ENCODE data around the gene CNTLN. TPM values are rescaled to one million over a fixed set of nuclear protein-coding genes. Genes with fewer than 3 reads are reported as not detected.

The CNTLN gene
- total RNA-seq, 1 experiment from 2014 or later, result 5.1 TPM

- no peaks in the 10 kb centered on the region for H3K9me2 ChIP-seq (ENCODE audit: insufficient read depth)
- no peaks in the 10 kb centered on the region; a peak in 1 of 4 replicates for H3K9me3 ChIP-seq (ENCODE audit: control insufficient read depth in 1 of 2, insufficient read depth in 1 of 2, low read depth in 1 of 2, low read length in 2 of 2)
- H3K4me1 ChIP-seq (ENCODE audit: control insufficient read depth in 1 of 2, insufficient read depth in 2 of 2, low read length in 2 of 2), result no peaks in the 10 kb centered on the region
- ChIA-PET CTCF (no interaction called here), POLR2A (no interaction called here), RAD21 (ENCODE audit: low non-redundant PET in 1 of 2, low total read pairs in 2 of 2, uncharacterized antibody in 2 of 2, unreplicated experiment in 2 of 2) (no interaction called here)
- H3K4me2 ChIP-seq (ENCODE audit: low read length), result no peak overlapping the region
- no peaks in the 10 kb centered on the region for H3K79me2 ChIP-seq (ENCODE audit: insufficient read depth, low read length)
- H2AFZ ChIP-seq (ENCODE audit: low read depth, low read length, poor library complexity, severe bottlenecking), result no peak overlapping the region
- no peak for DNase-seq (ENCODE audit: low read depth, low spot score)
- no peaks in the 10 kb centered on the region for H3K27me3 ChIP-seq (ENCODE audit: insufficient read depth, low read length)
- no peaks in the 10 kb centered on the region for H4K20me1 ChIP-seq (ENCODE audit: insufficient read depth)
- no TSS peak for BruUV-seq (replicated peaks)
- no peak for ATAC-seq
- no peak overlapping the region for H3K27ac ChIP-seq (ENCODE audit: low read depth, low read length)
- H3K9ac ChIP-seq (ENCODE audit: low read length), result no peak overlapping the region
- intact Hi-C loops (cut with micrococcal nuclease), result no loop called here
- no peak overlapping the region for H3K4me3 ChIP-seq (replicated peaks in 1 of 2; ENCODE audit: low read depth in 1 of 2, low read length in 2 of 2)
- H3K36me3 ChIP-seq (ENCODE audit: control insufficient read depth in 1 of 2, insufficient read depth in 2 of 2, low read length in 2 of 2), result no peaks in the 10 kb centered on the region
- TF ChIP-seq ZFX (IDR thresholded peaks at IDR 0.05), result no peak
- TF ChIP-seq EZH2phosphoT487 (IDR thresholded peaks at IDR 0.05; ENCODE audit: borderline replicate concordance), result no peak
- TF ChIP-seq ATF3 (IDR thresholded peaks at IDR 0.05), result no peak
- TF ChIP-seq EGR1 (IDR thresholded peaks at IDR 0.05; ENCODE audit: low read depth), result no peak
- TF ChIP-seq CBX3 (IDR thresholded peaks at IDR 0.05; ENCODE audit: low read depth), result no peak
- no peak for TF ChIP-seq FOSL1 (IDR thresholded peaks at IDR 0.05; ENCODE audit: low read depth)
- no peak for TF ChIP-seq SP1 (IDR thresholded peaks at IDR 0.05; ENCODE audit: low read depth)
- no peak for TF ChIP-seq RAD21 (IDR thresholded peaks at IDR 0.05; ENCODE audit: low read depth)
- no peak for TF ChIP-seq CEBPB (IDR thresholded peaks at IDR 0.05; ENCODE audit: low read depth)
- no peak for TF ChIP-seq SRF (IDR thresholded peaks at IDR 0.05; ENCODE audit: low read depth)
- TF ChIP-seq REST (IDR thresholded peaks at IDR 0.05; ENCODE audit: low read depth), result no peak
- TF ChIP-seq MAX (IDR thresholded peaks at IDR 0.05), result no peak
- no peak for TF ChIP-seq SIN3A (IDR thresholded peaks at IDR 0.05; ENCODE audit: low read depth)
- TF ChIP-seq EZH2 (IDR thresholded peaks at IDR 0.05), result no peak
Measured at GRCh38 chr9:17509151-17509550, 374.3 kb downstream of the CNTLN start.

All from HCT116 (cell line).